DND-41 (cell line): ENCODE measurements around the gene GRID2.

Source experiments
- CTCF ChIP-seq: IDR thresholded peaks from 2 replicates; pipeline ENCODE4 v1.5.1; 2012; ENCODE audit warnings: borderline replicate concordance, low read length, moderate library complexity, mild to moderate bottlenecking; ENCODE audit not compliant: poor library complexity, severe bottlenecking; ENCODE audit errors: extremely low read depth
- EZH2 ChIP-seq: IDR thresholded peaks from 3 replicates; pipeline ENCODE4 v1.6.1; 2012; ENCODE audit warnings: borderline replicate concordance, low read depth, mild to moderate bottlenecking, moderate library complexity, low read length, inconsistent platforms; ENCODE audit not compliant: severe bottlenecking

- no peak for TF ChIP-seq CTCF
- TF ChIP-seq EZH2: no peak
Observed at GRCh38 chr4:93645120-93645519, 1341.4 kb downstream of the GRID2 start.
